HepG2 (cell line): ENCODE measurements around the gene CCDC74A. TPM values are rescaled to one million over a fixed set of nuclear protein-coding genes. Genes with fewer than 3 reads are reported as not detected.
"Not testable (repeated sequence)": the region's sequence is repeated elsewhere in the genome, so short reads cannot be mapped to it uniquely, and the experiment has no call there.

Experiments used
- ATAC-seq: fragments of 200-7000 bp; cut with Tn5 transposase; 3 replicates; pipeline ENCODE4 v1.9.1; 2020; ENCODE audit warnings: mild to moderate bottlenecking, moderate library complexity
- BruUV-seq: library from RNA; stranded (reverse); fragments of 400-500 nt; replicated peaks from 2 replicates; lab custom pipeline; 2021; lab: Mats Ljungman, UMichigan
- CTCF ChIA-PET: fragments of 300-600 bp; formaldehyde crosslinking; extraction: SDS; loops from one replicate; lab custom pipeline; 2021; ENCODE audit warnings: low total read pairs, inconsistent platforms, low intra/inter-chr PET ratio; lab: Yijun Ruan, JAX
- POLR2A ChIA-PET: fragments of 350-600 bp; sonication (Branson Sonifier 250); formaldehyde crosslinking; loops from one replicate; lab custom pipeline; 2020; ENCODE audit warnings: antibody characterized with exemption, inconsistent platforms; lab: Yijun Ruan, JAX
- DNase-seq: peaks from one replicate; pipeline ENCODE4 v3.0.0-alpha.2; 2015; ENCODE audit warnings: low spot score
- FAIRE-seq: peaks from 3 replicates; lab custom pipeline; 2011; peaks lifted over from hg19 to GRCh38; lab: Jason Lieb, UNC
- H2AFZ ChIP-seq: one replicate; pipeline ENCODE4 v1.6.1; 2011; ENCODE audit warnings: low read length, inconsistent platforms
- H3K27ac ChIP-seq: fragments of 300-600 bp; 3 replicates; pipeline ENCODE4 v1.8.0; 2011; ENCODE audit warnings: mixed run types, mild to moderate bottlenecking, mixed read lengths, low read length, inconsistent platforms; ENCODE audit not compliant: insufficient read depth; ENCODE audit errors: extremely low read length
- H3K27me3 ChIP-seq, 2 experiments: fragments of 200-600 bp in 1 of 2; 2 replicates in 1 of 2; 3 replicates in 1 of 2; pipeline versions ENCODE4 v1.6.0 to v1.8.0; 2011; ENCODE audit warnings: low read length in 2 of 2, mild to moderate bottlenecking in 2 of 2, moderate library complexity in 2 of 2, inconsistent platforms in 1 of 2; ENCODE audit not compliant: insufficient read depth in 2 of 2, control insufficient read depth in 1 of 2
- H3K36me3 ChIP-seq, 2 experiments: fragments of 200-600 bp in 1 of 2; replicated peaks in 1 of 2; 2 replicates in 1 of 2; 3 replicates in 1 of 2; pipeline versions ENCODE4 v1.5.1 to v1.8.0; 2011; ENCODE audit warnings: low read length in 2 of 2, inconsistent platforms in 1 of 2; ENCODE audit not compliant: insufficient read depth in 2 of 2, control insufficient read depth in 1 of 2
- H3K4me1 ChIP-seq: 2 replicates; pipeline ENCODE4 v1.5.1; 2012; ENCODE audit warnings: low read length, inconsistent platforms; ENCODE audit not compliant: insufficient read depth
- H3K4me2 ChIP-seq: 2 replicates; pipeline ENCODE4 v1.6.0; 2011; ENCODE audit warnings: low read depth, low read length, inconsistent platforms
- H3K4me3 ChIP-seq, 3 experiments: fragments of 200-600 bp in 1 of 3; sonication (generic), shearing (Covaris generic) in 1 of 3; replicated peaks in 1 of 3; 2 replicates each; pipeline ENCODE4 v1.5.1; 2011 to 2016; ENCODE audit warnings: low read length in 3 of 3, inconsistent platforms in 2 of 3, low read depth in 2 of 3, mild to moderate bottlenecking in 2 of 3, control low read depth in 1 of 3, mixed read lengths in 1 of 3; ENCODE audit not compliant: insufficient read depth in 1 of 3
- H3K79me2 ChIP-seq: one replicate; pipeline ENCODE4 v1.6.1; 2011; ENCODE audit warnings: low read length, inconsistent platforms; ENCODE audit not compliant: insufficient read depth
- H3K9ac ChIP-seq: 2 replicates; pipeline ENCODE4 v1.6.0; 2011; ENCODE audit warnings: mild to moderate bottlenecking, low read depth, low read length, inconsistent platforms; ENCODE audit not compliant: insufficient read depth
- H3K9me3 ChIP-seq: 2 replicates; pipeline ENCODE4 v1.5.1; 2012; ENCODE audit warnings: mild to moderate bottlenecking, low read length
- H4K20me1 ChIP-seq: 2 replicates; pipeline ENCODE4 v1.6.0; 2011; ENCODE audit warnings: inconsistent platforms, mild to moderate bottlenecking, low read length, moderate library complexity; ENCODE audit not compliant: insufficient read depth
- WGBS: methylation state at CpG from one replicate; pipeline ENCODE4 v1.1.6; 2017; ENCODE audit warnings: low lambda C conversion rate; 5-methylcytosine and 5-hydroxymethylcytosine counted together
- in situ Hi-C: cut with HindIII; loops from 2 replicates; pipeline ENCODE4 v1.10.0; 2017; ENCODE audit warnings: low pct_unique_long_range_greater_than_20kb; ENCODE audit not compliant: extremely low pct_ligation_motif_present
- intact Hi-C: fragments of 100-400 bp; cut with micrococcal nuclease; formaldehyde crosslinking; loops from one replicate; pipeline ENCODE4 v1.10.0; 2022; ENCODE audit not compliant: unreplicated experiment
- polyA plus RNA-seq, 8 experiments: library from polyadenylated mRNA; depleted of rRNA in 3 of 8; stranded (reverse) in 7 of 8; unstranded in 1 of 8; fragments of >200 nt; fragmentation: Illumina TruSeq in 4 of 8; extraction: Trizol in 4 of 8; gene quantifications; 2 replicates each; pipeline versions ENCODE4 v1.2.1 to v1.2.3, GENCODE V29; 2011 to 2016; ENCODE audit warnings: low read depth in 4 of 8, missing spikeins in 1 of 8, mixed read lengths in 1 of 8; ENCODE audit not compliant: insufficient read depth in 1 of 8
- total RNA-seq, 5 experiments: library from RNA; depleted of rRNA; stranded (reverse); fragments of >200 nt; fragmentation: Illumina TruSeq; extraction: Trizol; gene quantifications; 2 replicates each; pipeline ENCODE4 v1.2.3, GENCODE V29; 2016; ENCODE audit warnings: low read depth in 1 of 5

CCDC74A gene
- total and polyA plus RNA-seq, 2 of the 13 experiments (the other 11 are each of a cell fraction or from before 2014, with no cell fraction given), result 0.15 to 0.17 TPM

- H3K36me3 ChIP-seq, result peaks cover 26 to 76% of the 10 kb centered on the region in 2 experiments; a peak in 4 of 5 replicates
- H3K4me3 ChIP-seq, POLR2A ChIA-PET, BruUV-seq, intact Hi-C loops, CTCF ChIA-PET, H3K9ac ChIP-seq, H3K79me2 ChIP-seq, FAIRE-seq, DNase-seq, ATAC-seq, H3K4me1 ChIP-seq, in situ Hi-C loops, H3K27ac ChIP-seq, H3K4me2 ChIP-seq, H4K20me1 ChIP-seq, H3K27me3 ChIP-seq, H3K9me3 ChIP-seq, H2AFZ ChIP-seq: not testable (repeated sequence)
- WGBS, result 98% methylated on average over 4 of the region's 4 CpGs
Observed at GRCh38 chr2:131503587-131503986, 24.1 kb upstream of the CCDC74A start.

- H4K20me1 ChIP-seq, H3K79me2 ChIP-seq, CTCF ChIA-PET, POLR2A ChIA-PET, H3K9ac ChIP-seq, H3K4me2 ChIP-seq, H2AFZ ChIP-seq, H3K27me3 ChIP-seq, H3K4me1 ChIP-seq, DNase-seq, H3K27ac ChIP-seq, H3K4me3 ChIP-seq, in situ Hi-C loops, H3K9me3 ChIP-seq, intact Hi-C loops, BruUV-seq: not testable (repeated sequence)
- H3K36me3 ChIP-seq, result peaks cover 26 to 75% of the 10 kb centered on the region in 2 experiments; a peak in 4 of 5 replicates
- WGBS, result 92% methylated on average over 7 of the region's 7 CpGs
- FAIRE-seq, result peak; percentile 40
- peak; percentile 11; the same call in 2 of the 3 replicates for ATAC-seq
Observed at GRCh38 chr2:131504082-131504750, 23.5 kb upstream of the CCDC74A start.
